ENCODE measurements around the gene DPP8.

The DPP8 gene

DNA sequence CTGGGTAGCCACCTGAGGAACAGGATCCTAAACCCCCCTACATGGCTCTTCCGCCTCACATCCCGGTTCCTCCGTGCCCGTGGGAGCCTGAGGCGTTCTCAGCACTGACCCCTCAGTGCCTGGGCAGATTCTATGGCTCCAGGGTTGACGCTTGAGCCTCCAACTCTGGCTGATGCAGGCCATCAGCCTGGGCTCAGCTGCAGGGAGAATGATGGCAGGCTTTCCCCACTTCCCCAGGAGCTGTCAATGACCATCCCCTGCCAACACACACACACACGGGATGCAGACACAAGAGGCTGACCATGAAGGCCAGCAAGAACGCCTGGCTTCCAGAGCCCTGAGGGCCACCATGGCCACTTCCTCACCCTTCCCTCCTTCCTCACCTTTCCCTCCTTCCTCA lies 123.9 kb downstream of the DPP8 start:
- H3K4me3 ChIP-seq (IDR thresholded peaks at IDR 0.05; ENCODE audit: insufficient read depth, low read depth, low read length): no peak overlapping the region

GRCh38 chr15:65393091-65393490 lies 124.4 kb downstream of the DPP8 start:
- Histone ChIP-seq H2AFZ (ENCODE audit: low read depth) (no peak overlapping the region), H3K36me3 (ENCODE audit: insufficient read depth) (no peaks in the 10 kb centered on the region), H3K4me3 (IDR thresholded peaks at IDR 0.05; ENCODE audit: insufficient read depth, low read depth, low read length) (no peak overlapping the region), H3K4me1 (ENCODE audit: low read depth, poor library complexity, severe bottlenecking) (no peaks in the 10 kb centered on the region), H3K79me2 (ENCODE audit: insufficient read depth, low read depth) (no peaks in the 10 kb centered on the region), H3K4me2 (no peak overlapping the region), H4K20me1 (ENCODE audit: insufficient read depth) (no peaks in the 10 kb centered on the region), H3K27ac (no peak overlapping the region), H3K27me3 (ENCODE audit: insufficient read depth, low read depth) (peaks cover 9% of the 10 kb centered on the region; the same call in 1 of the 2 replicates), H3K9ac (no peak overlapping the region)
- no peak for TF ChIP-seq CTCF (conservative IDR thresholded peaks at IDR 0.05; ENCODE audit: low read depth, low read length)

More for the DNA sequence above, 123.9 kb downstream of the DPP8 start:
- no peak overlapping the region for H2AFZ ChIP-seq (ENCODE audit: low read depth)
- no peak overlapping the region for H3K27ac ChIP-seq
- peaks cover 9% of the 10 kb centered on the region; the same call in 1 of the 2 replicates for H3K27me3 ChIP-seq (ENCODE audit: insufficient read depth, low read depth)
- no peaks in the 10 kb centered on the region for H4K20me1 ChIP-seq (ENCODE audit: insufficient read depth)
- H3K4me1 ChIP-seq (ENCODE audit: low read depth, poor library complexity, severe bottlenecking): no peaks in the 10 kb centered on the region
- no peaks in the 10 kb centered on the region for H3K79me2 ChIP-seq (ENCODE audit: insufficient read depth, low read depth)
- no peak overlapping the region for H3K9ac ChIP-seq
- TF ChIP-seq CTCF (conservative IDR thresholded peaks at IDR 0.05; ENCODE audit: low read depth, low read length): no peak
- no peak overlapping the region for H3K4me2 ChIP-seq
- no peaks in the 10 kb centered on the region for H3K36me3 ChIP-seq (ENCODE audit: insufficient read depth)

All from KMS-11 (cell line).